HG02852 (cell line): Measurements from ENCODE around the gene ARMC2.
"Not testable (repeated sequence)": the region's sequence is repeated elsewhere in the genome, so short reads cannot be mapped to it uniquely, and the experiment has no call there.

Experiments used
- ATAC-seq: cut with Tn5 transposase; IDR thresholded peaks from one replicate; pipeline ENCODE4 v1.9.1; 2021; ENCODE audit warnings: mild to moderate bottlenecking, moderate library complexity; ENCODE audit not compliant: unreplicated experiment

The ARMC2 gene

DNA sequence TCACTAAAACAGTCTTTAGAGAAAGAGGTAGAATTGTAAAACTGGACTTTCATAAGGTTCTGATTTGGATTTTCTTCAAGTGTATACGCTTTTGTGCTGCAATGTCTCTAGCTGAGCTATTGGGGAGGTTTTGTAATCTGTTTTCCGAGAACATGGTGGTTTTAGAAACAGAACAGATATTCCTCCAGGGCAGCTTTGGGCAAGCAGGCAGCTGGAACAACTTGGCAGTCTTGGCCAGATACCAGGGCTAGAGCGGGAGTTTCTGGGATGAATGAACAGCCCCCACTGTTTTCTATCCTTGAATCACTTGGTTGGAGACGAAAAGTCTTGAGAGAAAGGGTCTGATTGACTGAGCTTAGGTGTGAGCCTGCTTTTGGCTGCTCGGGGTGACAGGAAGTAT lies 17.1 kb upstream of the ARMC2 start:
- ATAC-seq = no peak

DNA sequence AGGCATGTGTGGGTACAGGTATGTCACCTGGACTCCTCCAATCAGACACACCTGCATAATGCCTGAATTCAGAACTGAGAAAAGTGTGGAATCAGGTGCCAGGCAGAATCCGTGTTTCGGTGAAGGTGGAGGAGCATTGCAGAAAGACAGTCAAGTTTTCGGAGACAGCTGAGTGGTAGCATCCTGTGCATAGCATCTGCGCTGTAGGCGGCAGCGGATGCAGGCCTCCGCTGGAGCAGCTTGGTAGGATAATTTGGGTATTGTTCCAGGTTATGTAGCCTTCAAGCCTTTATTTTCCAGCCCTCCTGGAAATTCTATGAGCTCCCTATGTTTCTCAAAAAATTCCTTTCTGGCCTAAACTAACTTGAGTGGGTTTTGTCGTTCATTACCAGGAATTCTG lies 15.5 kb upstream of the ARMC2 start:
- no peak for ATAC-seq

DNA sequence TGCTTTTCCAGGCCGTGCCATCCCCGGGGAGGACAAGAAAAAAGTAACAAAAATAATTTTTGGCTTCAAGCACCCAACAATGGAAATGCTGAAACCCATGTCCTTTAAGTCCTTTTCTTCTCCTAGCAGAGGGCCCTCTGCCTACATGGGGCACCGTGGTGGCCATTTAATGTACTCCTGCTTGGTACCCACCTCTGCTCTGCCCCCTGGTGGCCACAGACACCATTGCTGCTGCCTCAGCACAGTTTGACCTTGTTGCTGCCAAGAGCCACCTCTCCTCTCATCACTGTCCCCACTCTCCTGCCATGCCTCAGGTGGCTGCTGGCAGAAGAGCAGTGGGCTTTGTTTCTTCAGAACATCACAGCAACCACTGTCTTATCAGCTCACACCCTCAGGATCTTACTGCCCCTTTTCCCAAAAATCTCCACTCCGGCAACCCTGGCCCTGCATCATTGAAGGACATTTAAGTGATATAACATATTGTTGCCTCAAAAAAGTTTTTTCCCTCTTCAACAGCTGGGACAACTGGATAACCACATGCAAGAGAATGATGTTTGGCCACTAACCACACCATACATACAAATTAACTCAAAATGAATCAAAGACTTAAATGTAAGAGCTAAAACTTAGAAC lies 12.9 kb upstream of the ARMC2 start:
- peak; percentile 89 for ATAC-seq

DNA sequence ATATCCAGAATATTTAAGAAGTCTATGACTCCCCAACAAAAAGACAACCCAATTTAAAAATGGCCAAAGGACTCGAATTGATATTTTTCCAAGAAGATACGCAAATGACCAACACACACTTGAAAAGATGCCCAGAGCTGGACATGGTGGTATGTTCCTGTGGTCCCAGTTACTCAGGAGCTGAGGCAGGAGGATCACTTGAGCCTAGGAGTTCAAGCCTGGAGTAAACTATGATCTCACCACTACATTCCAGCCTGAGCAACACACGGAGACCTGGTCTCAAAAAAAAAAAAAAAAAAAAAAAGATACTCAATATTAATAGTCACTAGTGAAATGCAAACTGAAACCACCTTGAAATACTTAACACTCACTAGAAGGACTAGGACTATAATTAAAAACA lies 12.2 kb upstream of the ARMC2 start:
- no peak for ATAC-seq

DNA sequence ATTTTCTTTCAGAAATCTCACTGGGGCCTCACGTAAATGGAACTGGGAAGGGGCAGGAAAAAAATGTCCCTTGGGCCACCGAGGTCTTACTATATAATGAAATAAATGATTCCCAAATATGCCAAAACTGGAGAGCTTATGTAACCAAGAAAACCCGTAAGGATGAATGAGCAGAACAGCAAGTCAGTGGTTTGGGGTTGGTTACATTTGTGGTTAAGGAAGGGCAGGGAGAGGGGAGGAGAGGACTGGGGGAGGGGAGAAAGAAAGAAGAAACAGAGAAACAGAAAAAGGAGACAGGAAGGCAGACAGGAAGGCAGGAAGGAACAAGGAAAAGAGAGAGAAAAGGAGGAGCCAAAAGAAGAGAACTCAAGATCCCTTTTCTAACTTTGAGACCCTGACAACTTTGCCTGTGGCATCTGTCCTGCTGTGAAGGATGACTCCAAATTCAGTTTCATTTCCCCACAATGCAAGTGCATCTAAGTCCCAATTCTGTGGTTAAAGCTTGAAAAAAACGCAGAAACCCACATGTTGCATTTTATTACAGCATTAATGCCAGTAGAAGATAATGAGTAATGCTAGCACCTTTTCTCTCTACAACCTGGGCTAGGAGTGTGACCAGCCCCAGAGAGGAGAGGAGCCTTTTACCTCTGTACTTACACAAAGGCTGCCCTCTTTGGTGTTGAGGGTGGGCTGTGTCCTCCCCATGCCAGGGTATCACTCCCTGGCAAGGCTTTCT lies 10.8 kb upstream of the ARMC2 start:
- no peak for ATAC-seq

DNA sequence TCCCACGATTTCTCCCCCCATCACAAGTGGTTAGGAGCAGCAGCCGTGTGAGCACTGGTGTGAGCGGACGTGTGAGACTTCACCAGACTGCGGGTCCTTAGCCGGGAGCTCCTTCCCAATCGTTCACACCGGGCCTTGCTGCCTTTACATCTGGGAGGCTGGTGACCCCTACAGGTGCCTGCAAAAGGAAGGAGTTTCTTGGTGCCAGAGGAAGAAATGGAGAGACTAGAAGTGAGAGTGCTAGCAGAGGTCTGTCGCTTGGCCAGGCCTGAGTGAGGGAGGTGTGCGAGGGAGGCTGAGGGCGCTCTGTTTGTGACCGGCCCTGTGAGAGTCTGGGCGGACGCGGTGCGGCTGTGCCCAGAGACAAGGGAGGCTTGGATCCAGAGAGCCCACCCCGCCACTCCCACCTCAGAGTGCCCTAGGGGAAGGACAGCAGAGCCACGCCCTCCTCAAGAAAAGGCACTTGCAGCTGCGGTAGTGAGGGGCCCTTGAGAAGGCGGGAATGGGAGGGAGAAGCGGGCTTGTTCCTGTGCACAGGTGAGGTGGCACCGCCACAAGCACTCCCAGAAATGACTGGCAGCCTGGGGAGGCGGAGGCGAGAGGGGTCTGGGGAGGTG lies 10.0 kb upstream of the ARMC2 start:
- no peak for ATAC-seq

DNA sequence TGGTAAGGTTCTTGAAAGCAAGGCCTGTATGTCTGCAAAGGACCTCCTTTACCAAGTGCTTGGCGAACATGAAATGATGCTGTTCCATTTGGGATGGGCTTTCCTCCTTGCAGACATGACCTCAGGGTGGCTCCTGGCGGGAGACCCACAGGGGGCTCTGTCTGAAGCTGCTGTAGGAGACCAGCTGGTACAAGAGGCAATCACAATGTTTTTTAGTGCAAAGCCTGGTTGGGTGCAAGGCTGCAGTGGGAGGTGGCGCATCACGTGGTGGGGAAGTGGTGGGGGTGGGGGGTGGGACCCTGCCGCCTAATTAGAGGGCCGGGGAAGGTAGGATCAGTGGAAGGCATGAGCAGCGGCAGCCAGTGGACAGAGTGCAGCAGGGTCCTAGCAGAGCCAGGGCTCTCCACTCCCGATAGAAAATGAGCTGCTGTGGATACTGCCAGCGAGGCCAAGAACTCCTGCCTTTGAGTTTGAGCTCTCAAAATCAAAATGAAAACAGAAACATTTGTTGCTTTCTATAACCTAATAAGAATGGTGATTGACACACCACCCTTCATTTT lies 9.1 kb upstream of the ARMC2 start:
- no peak for ATAC-seq

DNA sequence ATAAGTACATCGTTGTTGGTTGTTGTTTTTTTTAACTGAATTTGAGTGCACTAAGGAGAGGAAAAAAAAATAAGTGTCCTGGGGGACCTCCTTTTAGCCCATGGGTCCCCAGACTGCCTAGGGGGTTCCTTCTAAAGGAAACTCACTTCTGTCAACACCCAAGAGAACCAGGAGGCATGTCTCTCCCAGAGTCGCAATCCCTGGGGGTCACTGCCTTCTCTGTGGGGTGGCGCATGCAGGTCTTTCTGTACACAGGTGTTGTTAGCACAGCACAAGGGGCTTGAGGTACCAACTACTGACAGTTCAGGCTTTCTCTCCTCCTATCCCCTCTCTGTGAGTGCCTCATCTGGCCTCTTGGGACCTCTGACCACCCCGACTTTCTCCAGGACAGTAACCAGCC lies 7.3 kb upstream of the ARMC2 start:
- no peak for ATAC-seq

DNA sequence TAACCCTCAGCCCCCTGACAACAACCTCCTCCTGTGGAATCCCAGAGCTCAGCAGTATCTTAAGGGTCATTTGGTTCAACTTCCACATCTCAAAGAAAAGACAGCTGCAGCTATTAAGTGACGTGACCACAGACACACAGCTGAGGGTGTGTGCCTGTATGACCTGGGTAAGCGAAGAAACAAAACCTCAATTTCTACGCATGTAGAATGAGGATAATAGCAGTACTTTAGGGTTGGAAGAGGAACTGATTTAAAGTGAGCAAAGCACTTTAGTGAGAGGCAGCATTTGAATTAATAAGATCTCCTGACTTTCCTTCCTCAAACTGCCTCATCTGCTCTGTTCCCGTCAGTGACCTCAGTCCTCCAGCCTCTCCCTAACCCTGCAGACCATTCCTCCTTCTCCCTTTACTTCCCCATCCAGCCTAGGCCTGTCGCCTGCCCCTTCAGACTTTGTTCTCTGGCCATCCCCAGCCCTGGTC lies 6.8 kb upstream of the ARMC2 start:
- ATAC-seq = no peak

DNA sequence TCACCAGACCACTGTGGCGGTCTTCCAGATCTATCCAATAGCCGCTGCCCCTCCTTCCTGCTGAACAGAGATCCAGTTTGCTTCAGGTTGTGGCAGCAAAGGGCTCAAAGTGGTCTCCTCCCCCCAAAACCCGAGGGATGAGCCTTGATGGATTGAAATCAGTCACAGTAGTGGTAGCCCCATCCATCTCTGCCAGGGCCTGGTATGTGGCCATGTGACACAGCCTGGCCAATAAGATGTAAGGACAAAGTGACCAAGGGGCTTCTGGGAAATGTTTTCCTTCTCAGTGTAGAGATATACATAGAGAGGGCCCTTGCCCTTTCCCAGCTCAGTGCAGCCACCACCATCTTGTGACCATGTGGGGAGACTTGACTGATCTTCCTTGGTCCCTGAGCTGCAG lies 4.1 kb upstream of the ARMC2 start:
- no peak for ATAC-seq

DNA sequence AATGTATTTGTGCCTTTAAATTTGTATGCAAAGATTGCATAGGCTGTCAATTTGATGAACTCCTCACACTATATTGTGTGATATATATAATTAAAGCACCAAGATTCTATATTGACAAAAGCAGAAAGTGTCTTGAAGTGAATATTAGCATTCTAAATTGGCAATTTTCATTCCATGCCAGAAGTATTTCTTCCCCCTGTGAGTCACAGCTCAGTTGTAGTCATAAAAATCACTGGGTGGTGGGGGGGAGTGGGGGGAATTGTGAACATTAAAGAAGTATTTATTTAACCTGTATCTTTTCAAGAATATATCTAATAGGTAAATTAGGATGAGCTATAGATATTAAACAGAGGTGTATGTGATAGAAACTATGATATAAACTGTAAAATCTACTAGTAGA lies 3.1 kb upstream of the ARMC2 start:
- no peak for ATAC-seq

DNA sequence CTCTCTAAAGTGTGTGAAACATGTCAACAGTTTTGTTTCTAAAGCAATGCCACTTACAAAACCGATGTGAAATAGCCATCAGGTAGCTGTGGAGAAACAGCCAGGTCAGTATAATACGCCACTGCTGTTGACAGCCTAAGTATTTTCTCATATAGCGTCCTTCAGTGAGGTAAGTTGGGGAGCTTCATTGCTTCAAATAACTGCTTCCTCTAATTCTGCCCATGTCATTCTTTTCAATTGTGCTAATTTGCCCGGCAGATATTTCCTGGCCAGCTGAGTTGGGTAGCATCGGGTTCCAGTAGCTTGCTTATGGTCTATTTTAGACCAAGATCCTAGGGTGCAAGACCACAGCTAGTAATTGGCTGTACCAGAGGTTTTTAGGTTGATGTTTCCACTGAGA lies 2.1 kb upstream of the ARMC2 start:
- ATAC-seq = no peak

DNA sequence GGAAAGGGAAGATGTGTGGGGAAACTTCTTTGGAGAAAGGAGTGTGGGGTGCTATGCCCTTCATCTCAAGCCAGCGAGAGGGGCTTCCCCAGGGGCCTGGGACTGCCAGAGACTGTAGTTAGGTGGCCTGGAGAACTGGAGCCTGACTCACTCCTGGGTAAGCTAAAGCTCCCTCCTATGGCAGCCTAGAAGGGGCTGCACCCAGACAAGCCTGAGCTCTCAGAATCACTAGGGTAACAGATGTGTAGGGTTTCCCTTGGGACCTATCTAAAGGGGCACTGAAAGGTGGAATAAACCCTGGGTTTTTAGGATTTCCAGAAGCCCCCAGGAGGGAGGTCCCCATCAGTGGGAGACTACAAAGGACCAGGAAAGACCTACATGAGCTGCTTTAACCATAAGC lies 1.6 kb upstream of the ARMC2 start:
- ATAC-seq = no peak

DNA sequence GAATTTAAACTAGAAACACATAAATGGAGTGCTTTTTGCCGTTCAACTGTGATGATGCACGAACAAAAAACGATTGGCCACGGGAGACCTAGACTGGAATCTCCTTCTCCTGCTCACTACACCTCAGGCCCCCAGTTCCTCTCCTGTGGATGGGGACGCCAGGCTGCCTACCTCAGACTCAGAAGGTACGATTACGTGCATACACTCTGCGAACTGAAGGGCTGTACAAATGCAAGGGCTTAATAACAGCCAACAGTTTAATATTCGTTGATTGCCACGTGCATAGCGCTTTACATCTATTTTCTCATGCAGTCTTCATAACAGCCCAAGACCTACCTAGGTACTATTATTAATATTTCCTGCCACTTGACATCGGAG lies 495 bp upstream of the ARMC2 start:
- ATAC-seq = no peak

DNA sequence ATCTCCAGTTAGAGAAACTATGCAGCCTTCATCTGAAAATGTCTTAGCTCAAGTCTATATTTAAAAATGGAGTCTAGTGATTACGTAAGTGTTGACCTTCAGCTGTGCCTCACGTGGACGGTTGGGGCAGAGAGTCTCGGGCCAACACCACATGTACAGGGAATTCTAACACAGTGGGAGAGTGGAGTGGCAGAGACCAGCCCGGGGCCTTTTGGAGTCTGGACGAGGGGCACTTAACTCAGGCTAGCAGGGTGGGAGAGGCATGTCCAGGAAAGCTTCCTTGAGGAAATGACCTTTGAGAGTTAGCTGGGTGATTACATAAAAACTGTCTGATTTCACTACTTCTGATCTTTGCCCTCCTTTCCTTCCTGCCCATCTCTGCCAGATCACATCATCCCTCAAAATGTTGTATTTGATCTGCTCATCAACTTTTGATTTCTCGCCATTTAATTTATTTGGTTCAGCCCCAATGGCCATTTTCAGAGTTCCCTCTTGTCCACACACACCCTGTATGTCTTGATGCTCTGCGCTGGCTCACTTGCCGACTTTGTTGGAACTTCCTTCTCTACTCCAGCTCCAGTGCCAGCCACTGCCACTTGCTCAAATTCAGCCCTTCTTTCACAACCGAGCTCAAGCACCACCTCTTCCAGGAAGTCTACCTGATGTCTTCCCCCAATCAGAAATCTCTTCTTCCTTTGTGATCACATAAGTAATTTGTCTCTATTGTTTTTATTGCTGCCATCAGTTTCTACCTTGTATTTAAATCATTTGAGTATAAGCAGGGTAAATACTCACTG lies 2.6 kb downstream of the ARMC2 start:
- no peak for ATAC-seq

DNA sequence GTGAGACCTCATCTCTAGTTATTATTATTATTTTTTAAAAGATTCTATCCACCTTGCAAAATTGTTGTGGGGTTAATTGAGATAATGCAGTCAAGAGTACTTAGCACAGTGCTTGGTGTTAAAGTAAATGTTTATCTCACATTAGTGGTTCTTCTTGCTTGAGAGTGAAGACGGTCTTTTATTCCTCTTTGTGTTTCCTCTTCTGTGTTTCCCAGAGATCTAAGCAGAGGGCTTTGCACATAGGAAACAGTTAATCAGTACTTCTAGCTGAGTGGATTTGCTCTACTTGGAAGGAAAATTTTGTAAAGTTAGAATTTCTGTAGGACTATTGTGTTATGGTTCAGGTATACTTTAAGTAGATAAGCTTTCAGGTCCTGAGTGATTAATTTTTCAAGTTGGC lies 3.5 kb downstream of the ARMC2 start:
- ATAC-seq = no peak

DNA sequence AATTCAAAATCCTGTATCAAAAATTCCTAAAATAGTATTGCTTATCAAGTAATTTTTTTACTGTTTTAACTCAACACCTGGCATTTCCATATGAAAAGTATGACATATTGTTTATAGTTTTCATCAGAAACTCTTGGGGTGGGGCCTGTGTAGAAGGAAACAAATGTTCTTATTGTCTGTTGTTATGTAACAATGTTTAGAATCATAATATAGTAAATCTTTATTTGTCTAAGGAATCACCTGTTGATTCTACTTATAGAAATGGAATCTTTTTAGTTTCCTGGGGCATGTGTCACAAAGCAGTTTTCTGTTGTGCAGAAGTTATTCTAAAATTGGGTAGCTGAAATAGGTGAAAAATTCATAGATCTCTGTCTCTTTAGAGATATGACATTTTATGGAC lies 4.9 kb downstream of the ARMC2 start:
- no peak for ATAC-seq

DNA sequence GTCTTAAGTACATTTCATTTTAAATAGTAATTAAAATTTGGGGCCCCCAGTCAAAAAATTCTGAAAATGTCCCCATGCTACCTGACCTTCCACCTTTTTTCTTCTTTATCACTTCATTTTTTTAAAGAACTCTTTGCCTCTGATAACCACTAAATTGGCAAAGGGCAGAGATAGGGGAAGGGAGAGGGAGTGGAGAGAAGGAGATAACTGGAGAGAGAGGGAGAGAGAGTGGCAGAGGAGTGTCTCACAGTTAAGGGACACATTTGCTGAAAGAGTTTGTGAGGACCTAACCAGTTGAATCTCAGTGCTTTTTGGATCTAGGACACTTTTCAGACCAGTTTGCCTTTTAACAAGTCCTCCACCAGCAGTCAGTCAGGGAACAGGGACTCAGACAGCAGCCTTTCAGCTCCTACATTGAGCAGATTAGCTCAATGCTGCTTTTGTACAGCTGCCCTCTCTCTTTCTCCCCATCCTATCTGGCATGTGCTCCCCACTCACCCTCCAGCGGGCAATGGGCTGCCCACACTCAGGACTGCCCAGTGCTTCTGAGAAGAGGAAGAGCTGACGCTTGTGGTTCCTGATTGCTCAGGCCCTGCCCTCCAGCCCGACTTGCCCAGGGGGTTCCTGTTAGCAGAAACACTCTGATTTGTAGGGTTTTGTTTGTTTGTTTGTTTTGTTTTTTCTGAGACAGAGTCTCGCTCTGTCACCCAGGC lies 14.4 kb downstream of the ARMC2 start:
- no peak for ATAC-seq

DNA sequence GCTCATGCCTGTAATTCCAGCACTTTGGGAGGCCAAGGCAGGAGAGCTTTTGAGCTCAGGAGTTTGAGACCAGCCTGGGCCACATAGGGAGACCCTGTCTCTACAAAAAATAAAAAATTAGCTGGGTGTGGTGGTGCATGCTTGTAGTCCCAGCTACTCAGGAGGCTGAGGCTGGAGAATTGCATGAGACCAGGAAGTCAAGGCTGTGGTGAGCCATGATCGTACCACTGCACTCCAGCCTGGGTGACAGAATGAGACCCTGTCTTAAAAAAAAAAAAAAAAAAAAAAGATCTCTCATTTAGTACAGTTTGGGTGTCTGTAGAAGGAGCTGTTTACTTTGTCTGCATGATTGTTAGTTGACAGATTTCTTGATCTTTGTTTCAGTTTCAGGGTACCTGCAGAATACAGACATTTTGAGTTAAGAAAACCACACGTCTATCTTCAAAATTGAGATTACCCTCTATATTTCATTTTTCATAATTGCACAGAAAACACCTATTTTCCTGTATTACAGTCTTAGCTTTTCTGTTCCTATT lies 17.6 kb downstream of the ARMC2 start:
- not testable (repeated sequence) for ATAC-seq

DNA sequence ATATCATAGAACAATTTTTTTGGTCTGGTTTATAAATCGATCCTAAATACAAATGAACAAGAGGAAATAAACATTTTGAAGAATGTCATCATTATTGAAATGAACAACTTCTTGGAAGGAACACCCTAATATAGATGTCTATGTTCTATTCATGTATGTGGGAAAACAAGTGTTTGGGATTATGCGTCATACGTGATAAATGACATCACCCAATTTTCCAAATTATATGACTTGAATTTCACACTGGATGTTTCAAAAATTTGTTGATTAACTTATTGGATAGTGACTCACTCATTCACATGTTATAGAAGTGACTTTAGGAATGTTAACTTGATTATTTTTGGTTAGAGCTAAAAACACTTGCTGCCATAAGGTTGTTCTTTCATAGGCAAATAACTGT lies 18.6 kb downstream of the ARMC2 start:
- no peak for ATAC-seq
